HAP-1 (cell line): ENCODE data around the gene SNED1.
A peak's percentile ranks its signal among the peaks of the same experiment; 100 is the strongest.

Source experiments
- DNase-seq, 2 experiments: peaks; one replicate each; pipeline ENCODE4 v3.0.0-alpha.2; 2016 to 2020; ENCODE audit warnings: low spot score in 2 of 2
- H3K27me3 ChIP-seq: fragments of 250-450 bp; sonication (Bioruptor Pico); 2 replicates; pipeline ENCODE4 v1.5.1; 2020; ENCODE audit warnings: low read depth, mild to moderate bottlenecking, moderate library complexity
- H3K36me3 ChIP-seq: fragments of 250-450 bp; sonication (Bioruptor Pico); replicated peaks from 2 replicates; pipeline ENCODE4 v1.5.1; 2020; ENCODE audit warnings: mild to moderate bottlenecking
- H3K4me1 ChIP-seq: fragments of 250-450 bp; sonication (Bioruptor Pico); 2 replicates; pipeline ENCODE4 v1.5.1; 2020; ENCODE audit warnings: mild to moderate bottlenecking
- H3K4me3 ChIP-seq: fragments of 250-450 bp; sonication (Bioruptor Pico); 2 replicates; pipeline ENCODE4 v1.5.1; 2020; ENCODE audit warnings: mild to moderate bottlenecking, moderate library complexity
- H3K9me3 ChIP-seq: fragments of 250-450 bp; sonication (Bioruptor Pico); 2 replicates; pipeline ENCODE4 v1.5.1; 2020; ENCODE audit warnings: mild to moderate bottlenecking, moderate library complexity
- in situ Hi-C: fragments of 300-500 bp; cut with MboI; formaldehyde crosslinking; loops from 3 replicates; pipeline ENCODE4 v1.14.3; 2020; ENCODE audit warnings: low sequenced_read_pairs, inconsistent platforms, mixed read lengths

SNED1 gene

GRCh38 chr2:240963868-240964703 lies 34.3 kb upstream of the SNED1 start:
- Histone ChIP-seq H3K4me3 (no peak overlapping the region), H3K4me1 (peaks cover 8% of the 10 kb centered on the region), H3K36me3 (no peaks in the 10 kb centered on the region), H3K27me3 (no peaks in the 10 kb centered on the region), H3K9me3 (no peaks in the 10 kb centered on the region)
- peak in 1 of 2 experiments; percentile 6 for DNase-seq
- in situ Hi-C loops: no loop called here

DNA sequence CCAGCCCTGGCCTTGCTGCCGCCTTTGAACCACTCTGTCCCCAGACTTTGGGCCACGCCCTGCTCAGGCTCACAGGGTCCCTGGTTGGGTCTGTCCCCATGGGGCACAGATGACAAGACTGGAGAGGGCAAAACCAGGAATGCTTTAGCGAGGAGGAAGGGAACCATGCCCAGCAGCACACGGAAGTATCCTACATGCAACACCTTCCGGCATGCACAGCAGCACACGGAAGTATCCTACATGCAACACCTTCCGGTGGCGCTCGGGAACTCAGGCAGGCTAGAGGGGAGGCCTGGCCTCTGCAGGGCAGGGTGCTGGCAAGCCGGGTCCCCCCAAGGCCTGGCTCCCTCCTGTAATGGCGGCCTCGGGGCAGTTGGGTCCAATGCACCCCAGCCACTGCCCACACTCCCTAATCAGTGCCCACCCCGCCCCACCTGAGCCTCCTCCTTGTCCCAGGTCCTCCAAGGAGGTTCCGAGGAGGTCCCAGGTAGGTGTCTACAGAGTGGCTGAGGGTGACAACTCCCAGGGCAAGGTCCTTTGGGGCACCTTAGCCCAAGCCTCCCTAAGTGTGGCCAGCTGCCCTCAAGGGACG lies 33.6 kb upstream of the SNED1 start:
- Histone ChIP-seq H3K9me3 (no peaks in the 10 kb centered on the region), H3K4me1 (peaks cover 8% of the 10 kb centered on the region), H3K4me3 (no peak overlapping the region), H3K27me3 (no peaks in the 10 kb centered on the region), H3K36me3 (no peaks in the 10 kb centered on the region)
- in situ Hi-C loops: no loop called here
- DNase-seq: peak in 1 of 2 experiments; percentile 5

DNA sequence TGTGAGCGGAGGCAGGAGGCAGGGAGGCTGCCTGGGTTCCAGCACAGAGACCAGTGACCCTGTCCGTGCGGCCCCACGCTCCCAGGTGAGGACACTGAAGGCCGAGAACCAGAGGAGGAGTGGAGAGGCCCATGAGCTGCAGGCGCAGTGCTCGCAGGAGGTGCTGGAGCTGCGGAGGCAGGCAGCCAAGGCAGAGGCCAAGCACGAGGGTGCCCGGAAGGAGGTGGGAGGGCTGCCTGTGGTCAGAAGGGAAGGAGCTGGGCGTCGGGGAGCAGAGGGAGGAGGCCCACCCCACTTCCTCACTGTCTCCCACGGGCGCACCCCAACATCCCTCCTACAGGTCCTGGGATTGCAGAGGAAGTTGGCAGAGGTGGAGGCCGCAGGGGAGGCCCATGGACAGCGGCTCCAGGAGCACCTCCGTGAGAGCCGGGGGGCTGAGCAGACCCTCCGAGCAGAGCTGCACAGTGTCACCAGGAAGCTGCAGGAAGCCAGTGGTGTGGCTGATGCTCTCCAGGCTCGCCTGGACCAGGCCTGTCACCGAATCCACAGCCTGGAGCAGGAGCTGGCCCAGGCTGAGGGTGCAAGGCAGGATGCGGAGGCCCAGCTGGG lies 33.0 kb upstream of the SNED1 start:
- in situ Hi-C loops: no loop called here
- Histone ChIP-seq H3K27me3 (no peaks in the 10 kb centered on the region), H3K36me3 (no peaks in the 10 kb centered on the region), H3K4me1 (peaks cover 8% of the 10 kb centered on the region), H3K9me3 (no peaks in the 10 kb centered on the region), H3K4me3 (no peak overlapping the region)
- DNase-seq: peak in 1 of 2 experiments; percentile 5

- Histone ChIP-seq H3K9me3 (no peaks in the 10 kb centered on the region), H3K36me3 (no peaks in the 10 kb centered on the region), H3K4me1 (peaks cover 8% of the 10 kb centered on the region), H3K4me3 (no peak overlapping the region), H3K27me3 (no peaks in the 10 kb centered on the region)
- in situ Hi-C loops: no loop called here
- DNase-seq: peak in 1 of 2 experiments; percentile 6
These were observed 32.4 kb upstream of the SNED1 start for GRCh38 chr2:240965905-240966456.

DNA sequence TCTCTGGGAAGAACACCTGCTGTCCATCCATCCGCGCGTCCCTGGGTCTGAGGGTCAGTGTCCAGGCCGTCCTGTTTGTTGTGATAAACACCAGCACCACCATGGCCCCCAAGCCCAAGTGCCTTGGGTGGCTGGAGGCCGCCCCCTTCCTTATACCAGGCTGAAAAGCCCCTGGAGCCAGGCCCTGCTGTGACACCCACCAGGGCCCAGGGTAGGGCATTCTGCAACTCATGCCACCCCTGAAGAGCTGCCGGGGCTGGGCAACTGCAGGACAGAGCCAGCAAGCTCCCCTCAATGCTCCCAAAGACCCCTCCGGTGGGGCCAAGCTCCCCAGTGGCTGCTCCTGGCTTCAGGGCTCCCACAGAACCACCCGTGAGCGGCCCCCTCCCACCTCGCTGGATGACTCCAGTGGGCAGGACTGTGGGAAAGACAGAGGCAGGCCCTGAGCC lies 31.9 kb upstream of the SNED1 start:
- Histone ChIP-seq H3K27me3 (no peaks in the 10 kb centered on the region), H3K9me3 (no peaks in the 10 kb centered on the region), H3K36me3 (no peaks in the 10 kb centered on the region), H3K4me1 (peaks cover 8% of the 10 kb centered on the region), H3K4me3 (no peak overlapping the region)
- in situ Hi-C loops: no loop called here
- no peak for DNase-seq

GRCh38 chr2:240966906-240967680 lies 31.3 kb upstream of the SNED1 start:
- Histone ChIP-seq H3K27me3 (no peaks in the 10 kb centered on the region), H3K9me3 (no peaks in the 10 kb centered on the region)
- in situ Hi-C loops: no loop called here

DNA sequence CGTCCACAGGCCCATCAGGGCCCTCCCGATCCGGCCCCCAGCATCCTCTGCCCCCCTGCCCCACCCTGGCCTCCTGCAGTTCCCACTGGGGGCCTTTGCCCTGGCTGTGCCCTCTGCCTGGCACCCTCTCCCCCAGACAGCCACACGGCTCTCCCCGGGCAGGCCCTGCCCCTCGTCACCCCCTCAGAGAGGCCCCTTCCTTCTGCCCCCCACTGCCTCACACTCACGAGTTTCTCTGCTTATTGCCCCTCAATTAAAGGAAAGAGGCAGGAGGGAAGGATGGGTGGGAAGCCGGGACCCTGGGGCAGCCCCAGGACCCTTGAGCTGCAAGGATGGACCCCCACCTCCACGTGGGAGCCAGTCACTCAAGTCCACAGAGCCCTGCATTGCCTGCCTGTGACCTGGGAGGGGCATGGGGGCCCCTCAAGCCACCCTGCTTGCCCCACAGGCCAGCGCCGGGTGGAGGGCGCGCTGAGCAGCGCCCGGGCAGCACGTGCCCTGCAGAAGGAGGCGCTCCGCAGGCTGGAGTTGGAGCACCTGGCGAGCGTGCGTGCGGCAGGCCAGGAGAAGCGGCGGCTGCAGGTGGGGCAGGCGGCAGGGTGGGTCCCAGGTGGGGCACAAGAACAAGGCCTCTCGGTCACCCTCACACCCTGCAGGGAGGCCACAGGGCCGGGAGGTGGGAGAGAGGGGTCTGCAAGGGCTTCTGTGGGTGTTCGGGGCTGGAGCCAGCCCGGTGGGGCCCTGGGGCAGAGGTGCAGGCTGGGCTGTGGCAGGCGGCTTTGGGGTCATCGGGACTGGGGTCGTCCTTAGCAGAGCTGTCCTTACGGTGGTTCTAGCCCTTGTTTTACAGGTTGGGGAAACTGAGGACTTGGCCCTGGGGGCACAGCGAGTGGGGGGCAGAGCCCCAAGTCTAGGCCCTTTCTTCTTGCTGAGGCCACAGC lies 30.5 kb upstream of the SNED1 start:
- Histone ChIP-seq H3K36me3 (no peaks in the 10 kb centered on the region), H3K4me3 (no peak overlapping the region), H3K9me3 (no peaks in the 10 kb centered on the region), H3K4me1 (no peaks in the 10 kb centered on the region), H3K27me3 (no peaks in the 10 kb centered on the region)
- in situ Hi-C loops: no loop called here
- DNase-seq: no peak

More at GRCh38 chr2:240966906-240967680, 31.3 kb upstream of the SNED1 start:
- no peaks in the 10 kb centered on the region for H3K36me3 ChIP-seq
- peaks cover 6% of the 10 kb centered on the region for H3K4me1 ChIP-seq
- no peak overlapping the region for H3K4me3 ChIP-seq
- no peak for DNase-seq

GRCh38 chr2:240968731-240969624 lies 29.4 kb upstream of the SNED1 start:
- no peak for DNase-seq
- no peaks in the 10 kb centered on the region for H3K36me3 ChIP-seq

GRCh38 chr2:240970104-240970503 lies 28.3 kb upstream of the SNED1 start:
- H3K4me3 ChIP-seq: no peak overlapping the region
- H3K27me3 ChIP-seq: peaks cover 2% of the 10 kb centered on the region; the same call in 1 of the 2 replicates
- in situ Hi-C loops: no loop called here
- no peaks in the 10 kb centered on the region for H3K9me3 ChIP-seq
- no peak for DNase-seq
- no peaks in the 10 kb centered on the region for H3K4me1 ChIP-seq
- no peaks in the 10 kb centered on the region for H3K36me3 ChIP-seq

More at GRCh38 chr2:240968731-240969624, 29.4 kb upstream of the SNED1 start:
- H3K9me3 ChIP-seq: no peaks in the 10 kb centered on the region
- no peaks in the 10 kb centered on the region for H3K27me3 ChIP-seq
- no peaks in the 10 kb centered on the region for H3K4me1 ChIP-seq
- in situ Hi-C loops: no loop called here
- no peak overlapping the region for H3K4me3 ChIP-seq

- Histone ChIP-seq H3K36me3 (no peaks in the 10 kb centered on the region), H3K4me1 (no peaks in the 10 kb centered on the region), H3K9me3 (no peaks in the 10 kb centered on the region), H3K4me3 (no peak overlapping the region), H3K27me3 (peaks cover 4% of the 10 kb centered on the region; the same call in 1 of the 2 replicates)
- in situ Hi-C loops: no loop called here
- no peak for DNase-seq
These were observed 27.6 kb upstream of the SNED1 start for GRCh38 chr2:240970816-240971215.

DNA sequence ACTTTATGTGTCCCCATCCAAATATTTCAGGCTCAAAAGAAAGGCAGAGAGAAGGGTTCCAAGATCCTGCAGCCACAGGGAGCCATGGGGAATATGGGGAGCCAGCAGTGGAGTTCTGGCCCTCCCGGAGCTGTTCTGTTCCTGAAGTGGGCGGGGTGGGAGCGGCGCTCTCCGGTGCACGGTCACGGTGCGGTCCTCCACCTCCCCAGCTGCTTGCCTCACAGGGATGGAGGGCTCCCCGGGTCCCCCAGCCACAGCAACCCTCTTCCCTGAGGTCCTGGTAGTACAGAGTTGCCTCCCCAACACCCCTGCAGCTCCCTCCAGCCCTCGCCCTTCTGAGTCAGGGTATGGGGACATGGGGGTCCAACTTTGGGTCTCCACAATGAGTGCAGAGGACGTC lies 26.2 kb upstream of the SNED1 start:
- Histone ChIP-seq H3K27me3 (peaks cover 4% of the 10 kb centered on the region; the same call in 1 of the 2 replicates), H3K4me1 (no peaks in the 10 kb centered on the region), H3K4me3 (no peak overlapping the region), H3K9me3 (no peaks in the 10 kb centered on the region), H3K36me3 (no peaks in the 10 kb centered on the region)
- no peak for DNase-seq
- in situ Hi-C loops: no loop called here
